GM19395 (cell line): Measurements from ENCODE around the gene ELP5.
A peak's percentile ranks its signal among the peaks of the same experiment; 100 is the strongest.

Experiments used
- ATAC-seq: cut with Tn5 transposase; IDR thresholded peaks from one replicate; pipeline ENCODE4 v1.9.1; 2021; ENCODE audit warnings: mild to moderate bottlenecking, moderate library complexity; ENCODE audit not compliant: unreplicated experiment

The ELP5 gene

GRCh38 chr17:7252176-7253043, at the start of gene ELP5:
ELP5 (plus strand) TSS chr17:7252215; CDS start chr17:7252551, 336 bp downstream.
- ATAC-seq, result peak; percentile 50

DNA sequence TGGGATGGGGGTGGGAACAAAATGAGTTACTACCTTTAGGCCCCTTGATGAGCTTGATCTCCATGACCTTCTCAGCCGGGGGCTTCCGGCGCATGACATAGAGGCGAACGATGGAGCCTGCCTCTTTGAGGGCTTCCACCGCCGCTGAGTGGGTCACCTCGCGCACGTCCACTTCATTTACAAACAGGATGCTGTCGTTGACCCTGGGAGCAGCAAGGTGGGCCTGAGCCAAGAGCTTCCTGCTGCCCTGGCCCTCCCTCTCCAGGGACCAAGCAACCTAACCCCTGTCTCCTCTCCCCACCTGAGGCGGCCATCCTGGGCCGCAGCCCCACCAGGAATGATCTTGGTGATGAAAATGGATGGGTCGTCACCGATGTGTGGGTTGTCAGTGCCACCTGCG, 48.6 kb upstream of the ELP5 start:
- ATAC-seq, result no peak

GRCh38 chr17:7204336-7204735, 47.7 kb upstream of the ELP5 start:
- no peak for ATAC-seq

- peak; percentile 86 for ATAC-seq
These were observed 47.1 kb upstream of the ELP5 start for GRCh38 chr17:7204828-7205461.

GRCh38 chr17:7205561-7205960, 46.5 kb upstream of the ELP5 start:
- ATAC-seq, result no peak

- no peak for ATAC-seq
These were observed 44.7 kb upstream of the ELP5 start for GRCh38 chr17:7207120-7208001.

DNA sequence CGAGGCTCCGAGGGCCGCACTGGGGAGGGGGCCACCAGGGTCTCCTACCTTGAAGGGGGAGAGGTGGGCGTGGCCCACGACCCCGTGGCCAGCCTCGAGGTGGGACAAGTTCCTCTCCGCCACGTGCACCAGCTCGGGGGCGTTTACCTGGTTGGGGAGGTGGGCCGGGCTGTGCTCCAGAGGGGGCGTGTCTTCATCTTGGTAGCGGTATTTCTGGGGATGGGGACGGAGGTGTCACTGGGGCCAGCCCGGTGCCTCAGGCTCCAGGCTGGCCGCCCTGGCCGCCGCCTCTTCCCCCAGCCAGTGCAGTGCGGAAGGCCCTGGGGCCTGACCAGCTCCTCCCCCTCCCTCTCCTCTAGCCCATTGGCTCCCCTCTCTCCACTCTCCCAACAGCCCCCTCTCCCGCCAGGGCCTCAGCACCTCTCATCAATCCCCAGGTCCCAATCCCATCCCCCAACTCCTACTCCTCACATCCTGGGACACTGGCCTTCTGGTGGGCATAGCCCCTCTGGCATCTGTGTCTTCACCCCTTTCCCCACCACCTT, 43.9 kb upstream of the ELP5 start:
- no peak for ATAC-seq

- no peak for ATAC-seq
These were observed 43.1 kb upstream of the ELP5 start for GRCh38 chr17:7208754-7209460.

GRCh38 chr17:7211491-7212273, 40.3 kb upstream of the ELP5 start:
- ATAC-seq, result no peak

DNA sequence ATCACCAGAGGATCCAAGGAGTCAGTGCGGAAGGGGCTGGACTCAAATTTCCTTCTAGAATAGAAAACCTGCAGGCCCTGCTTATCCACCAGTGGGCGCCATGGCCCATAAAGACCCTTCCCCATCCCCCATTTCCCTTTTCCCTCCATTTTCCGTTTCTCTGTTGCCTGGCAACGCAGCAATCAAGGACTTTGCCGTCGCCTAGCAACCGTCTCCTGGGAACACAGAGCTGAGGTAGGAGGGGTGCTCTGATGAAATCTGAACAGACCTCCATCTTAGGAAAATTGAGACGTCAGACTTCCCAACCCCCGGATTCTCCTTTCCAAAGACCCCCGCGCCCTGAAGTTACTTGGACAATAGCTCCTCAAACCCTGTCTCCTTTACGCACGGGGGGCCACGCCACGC, 38.1 kb upstream of the ELP5 start:
- no peak for ATAC-seq

- peak; percentile 73 for ATAC-seq
These were observed 37.5 kb upstream of the ELP5 start for GRCh38 chr17:7214300-7215135.

DNA sequence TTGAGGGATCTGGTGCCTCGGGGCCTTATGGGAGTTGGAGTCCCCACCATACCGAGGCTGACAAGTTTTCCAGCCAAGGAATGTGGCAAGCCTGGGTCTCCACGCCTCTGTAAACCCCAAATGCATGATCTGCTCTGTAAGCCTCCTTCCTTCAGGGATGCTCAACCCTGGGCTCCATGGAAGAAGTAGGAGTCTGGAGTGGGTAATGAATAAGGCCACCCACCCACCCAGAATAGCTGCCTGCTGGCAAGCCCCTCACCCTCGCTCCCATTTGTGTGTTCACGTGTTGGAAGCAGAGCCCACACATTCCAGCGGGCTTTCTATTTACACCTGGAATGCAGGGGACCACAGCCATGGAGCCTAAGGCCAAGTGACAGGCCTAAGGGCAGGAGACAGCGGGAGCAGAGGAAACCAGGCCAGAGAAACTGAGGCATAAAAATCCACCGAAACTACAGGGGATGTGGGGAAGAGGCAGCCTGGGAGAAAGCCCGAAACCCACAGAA, 36.8 kb upstream of the ELP5 start:
- no peak for ATAC-seq

DNA sequence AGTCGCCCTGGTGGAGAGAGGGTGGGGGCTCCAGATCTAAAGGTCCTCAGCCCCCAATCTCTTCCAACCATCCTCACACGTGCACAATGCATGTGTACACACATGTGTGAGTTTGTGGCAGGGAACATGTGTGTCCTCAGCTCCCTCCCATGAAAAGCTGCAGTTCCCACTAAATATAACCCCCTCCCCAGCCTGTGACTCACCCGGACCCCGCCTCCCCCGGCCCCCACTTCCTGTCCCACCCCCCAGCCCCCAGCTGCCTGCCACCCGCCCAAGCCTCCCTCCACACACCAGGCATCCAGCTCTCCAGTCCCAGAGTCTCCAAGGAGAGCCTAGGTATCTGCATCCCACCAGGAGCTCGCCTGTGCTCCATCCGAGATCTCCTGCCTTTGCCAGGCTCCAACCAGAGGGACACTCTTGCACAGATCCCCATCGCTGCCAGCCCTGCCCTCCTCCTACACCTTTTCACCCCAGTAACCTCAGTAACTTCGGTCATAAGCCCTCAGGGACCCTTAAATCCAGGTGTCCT, 36.3 kb upstream of the ELP5 start:
- ATAC-seq, result no peak

- ATAC-seq, result no peak
These were observed 35.5 kb upstream of the ELP5 start for GRCh38 chr17:7216242-7217112.

GRCh38 chr17:7217113-7217987, 34.7 kb upstream of the ELP5 start:
- ATAC-seq, result no peak

DNA sequence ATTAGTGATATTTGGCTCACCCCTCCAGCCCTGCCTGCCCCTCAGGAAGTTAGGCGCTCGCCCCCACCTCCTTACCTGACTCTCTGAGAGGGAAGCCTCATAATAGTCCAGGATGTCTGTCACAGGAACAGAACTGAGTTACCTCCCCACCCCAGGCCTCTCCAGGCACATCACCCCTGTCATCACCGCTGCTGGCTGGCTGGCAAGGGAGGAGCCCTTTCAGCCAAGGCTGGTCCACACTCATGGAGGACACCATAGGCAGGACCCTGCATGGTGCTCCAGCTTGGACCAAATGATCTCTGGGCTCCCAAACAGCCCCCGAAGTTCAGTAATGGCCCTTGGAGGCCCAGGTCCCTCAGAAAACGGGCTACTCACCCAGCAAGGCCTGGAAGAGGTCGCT, 33.8 kb upstream of the ELP5 start:
- ATAC-seq, result no peak
